HG03342 (cell line): Measurements from ENCODE around the gene WASF3.

Source experiments
- ATAC-seq: cut with Tn5 transposase; IDR thresholded peaks from one replicate; pipeline ENCODE4 v1.9.1; 2021; ENCODE audit warnings: mild to moderate bottlenecking, moderate library complexity; ENCODE audit not compliant: unreplicated experiment

The WASF3 gene

DNA sequence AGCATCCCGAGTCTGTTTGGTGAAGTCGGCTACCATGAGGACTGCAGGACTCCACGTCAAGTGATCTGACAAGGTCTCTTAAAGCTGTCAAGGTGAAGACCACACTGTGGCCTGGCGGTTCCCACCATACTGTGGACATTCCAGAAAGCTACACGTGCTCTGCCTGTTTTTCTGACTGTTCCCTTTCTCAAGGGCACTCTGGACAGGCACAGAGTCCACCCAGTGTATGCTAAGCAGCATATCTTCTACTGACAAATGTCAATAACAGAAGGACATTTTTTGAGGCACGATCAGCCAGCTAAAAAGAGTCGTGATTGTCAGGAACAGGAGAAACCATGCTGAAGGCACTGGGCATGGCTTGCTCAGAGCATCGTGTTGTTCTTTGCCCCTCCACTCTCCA is 12.8 kb upstream of the WASF3 start:
- no peak for ATAC-seq

DNA sequence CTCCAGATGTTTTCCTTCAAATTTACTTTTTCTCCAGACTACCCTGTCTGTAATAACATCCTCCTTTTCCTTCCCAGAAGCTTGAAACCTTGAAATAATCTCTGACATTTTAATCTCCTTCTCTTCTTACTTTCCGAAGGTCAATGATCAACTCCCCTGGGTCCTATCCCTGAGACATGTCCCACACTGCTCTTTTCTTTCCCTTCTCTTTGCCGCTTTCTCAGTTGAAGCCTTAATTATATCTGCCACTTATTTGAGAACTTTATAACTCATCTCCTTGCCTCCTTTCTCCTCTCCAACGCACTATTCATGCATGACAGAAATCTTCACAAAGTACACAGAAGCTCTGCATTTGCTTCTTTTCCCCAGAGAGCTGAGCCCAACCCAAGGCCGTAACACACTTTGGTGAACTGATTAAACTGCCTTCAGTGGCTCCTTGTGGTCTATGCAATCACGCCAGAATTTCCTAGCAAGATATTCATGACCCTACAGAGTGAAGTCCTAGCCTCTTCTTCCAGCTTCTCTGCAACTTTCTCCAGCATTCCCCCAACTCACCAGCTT is 9.2 kb upstream of the WASF3 start:
- no peak for ATAC-seq

DNA sequence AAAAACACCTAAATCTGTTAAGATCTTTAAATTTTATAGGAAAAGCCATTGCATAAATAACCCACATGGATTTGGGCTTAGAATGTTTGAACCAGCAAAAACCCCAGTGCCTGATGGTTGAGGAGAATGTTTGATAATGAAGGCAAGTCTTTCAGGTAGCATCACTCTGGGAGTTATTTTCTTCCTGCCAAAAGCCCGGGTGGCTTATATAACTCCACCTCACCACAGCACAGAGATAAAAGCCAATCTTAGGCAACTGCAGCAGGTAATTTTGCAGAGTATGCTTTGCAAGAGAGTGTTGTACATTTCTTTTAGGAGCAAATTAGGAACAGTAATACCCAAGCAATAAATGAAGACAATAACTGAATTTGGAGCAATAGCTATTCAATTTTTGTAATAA is 7.8 kb upstream of the WASF3 start:
- ATAC-seq = no peak

DNA sequence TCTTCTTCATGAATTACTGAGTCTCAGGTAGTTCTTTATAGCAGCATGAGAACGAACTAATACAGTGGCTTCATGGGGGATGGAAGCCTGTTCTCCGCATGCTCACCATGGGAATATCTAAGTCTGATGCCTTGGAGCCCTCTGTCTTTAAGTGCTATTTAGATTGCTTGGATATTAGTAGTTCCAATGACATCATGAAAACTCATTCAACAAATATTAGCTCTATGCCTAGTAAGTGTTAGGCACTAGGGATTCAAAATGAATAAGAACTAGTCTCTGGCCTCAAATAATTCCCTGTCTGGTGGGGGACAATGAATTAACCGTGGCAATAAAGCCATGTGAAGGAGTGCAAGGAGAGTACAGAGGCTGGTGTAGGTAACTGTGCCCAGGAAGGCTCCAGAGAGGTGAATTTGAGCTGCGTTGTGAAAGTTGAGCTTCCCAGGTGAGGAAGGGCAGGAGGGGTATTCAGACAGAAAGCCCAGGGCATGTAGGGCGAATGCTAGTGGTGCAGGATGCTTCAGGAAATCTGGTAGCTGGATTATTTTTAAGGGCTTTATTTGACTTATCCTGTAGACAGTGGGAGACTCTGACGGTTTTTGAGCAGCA is 6.1 kb upstream of the WASF3 start:
- no peak for ATAC-seq

DNA sequence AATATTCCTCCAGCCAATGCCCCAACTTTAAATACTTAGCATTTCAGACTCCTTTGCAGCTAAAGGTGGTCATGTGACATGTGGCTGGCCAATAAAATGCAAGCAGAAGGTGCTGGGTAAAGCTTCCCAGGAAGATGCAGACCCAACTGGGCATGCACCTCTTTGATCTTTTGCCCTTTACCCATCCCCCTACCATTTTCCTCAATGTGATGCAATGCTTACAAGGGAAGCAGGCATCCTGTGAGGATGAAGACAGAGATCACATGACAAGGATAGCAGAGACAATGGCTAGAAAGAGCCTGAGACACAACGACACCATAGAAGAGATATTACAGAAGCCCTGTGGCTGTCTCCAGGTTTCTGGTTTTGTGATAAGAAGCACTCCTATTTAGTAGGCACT is 2.1 kb upstream of the WASF3 start:
- no peak for ATAC-seq

DNA sequence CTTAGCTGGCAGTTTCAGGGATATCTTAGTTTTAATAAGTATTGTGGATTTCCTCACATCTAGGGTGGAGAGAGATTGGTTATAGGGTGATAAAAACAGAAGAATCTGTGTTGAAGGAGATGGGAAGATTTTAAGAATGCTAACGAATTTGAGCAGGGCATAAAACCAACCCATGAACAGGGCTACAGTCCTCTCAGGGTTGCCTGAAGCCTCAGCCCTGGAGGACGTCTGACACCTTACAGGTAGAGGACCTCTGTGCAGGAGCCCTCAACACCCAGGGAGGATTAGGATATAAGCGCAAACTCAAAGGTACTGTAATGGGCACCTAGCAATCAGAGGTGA is 461 bp upstream of the WASF3 start:
- ATAC-seq = peak; percentile 23

DNA sequence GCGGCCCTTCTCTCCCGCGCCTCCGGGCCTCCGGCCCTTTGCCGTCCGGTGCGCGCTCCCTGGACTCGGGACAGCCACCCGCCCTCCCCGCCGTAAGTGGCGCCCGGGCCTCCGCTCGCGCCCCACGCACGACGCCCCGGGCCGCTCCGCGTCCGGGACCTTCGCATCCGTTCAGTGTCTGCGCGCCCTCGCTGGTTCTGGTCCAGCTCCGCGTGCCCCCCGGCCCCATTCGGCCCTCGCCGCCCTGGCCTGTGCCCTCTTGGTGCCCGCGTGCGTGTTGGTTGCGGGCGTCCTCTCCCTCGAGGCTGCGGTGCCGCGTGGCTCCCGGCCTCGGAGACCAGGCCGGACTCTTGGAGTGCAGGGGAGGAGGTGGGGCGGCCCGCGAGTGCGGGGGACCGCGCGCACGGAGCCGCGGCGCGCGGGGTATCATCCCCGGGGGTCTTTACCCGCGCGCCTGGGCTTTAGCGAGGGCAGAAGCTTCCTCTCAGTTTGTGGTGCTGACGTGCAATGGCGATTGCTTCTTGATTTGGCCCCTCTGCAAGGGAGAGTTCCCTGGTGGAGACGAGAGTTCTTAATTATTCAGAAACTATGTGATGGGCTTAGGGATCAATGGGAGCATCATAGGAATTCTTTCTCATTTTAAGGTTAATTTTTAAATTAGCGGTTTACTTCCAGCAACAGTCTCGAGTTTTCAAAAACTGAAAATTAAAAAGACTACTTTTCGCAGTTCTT is 757 bp downstream of the WASF3 start:
- no peak for ATAC-seq

DNA sequence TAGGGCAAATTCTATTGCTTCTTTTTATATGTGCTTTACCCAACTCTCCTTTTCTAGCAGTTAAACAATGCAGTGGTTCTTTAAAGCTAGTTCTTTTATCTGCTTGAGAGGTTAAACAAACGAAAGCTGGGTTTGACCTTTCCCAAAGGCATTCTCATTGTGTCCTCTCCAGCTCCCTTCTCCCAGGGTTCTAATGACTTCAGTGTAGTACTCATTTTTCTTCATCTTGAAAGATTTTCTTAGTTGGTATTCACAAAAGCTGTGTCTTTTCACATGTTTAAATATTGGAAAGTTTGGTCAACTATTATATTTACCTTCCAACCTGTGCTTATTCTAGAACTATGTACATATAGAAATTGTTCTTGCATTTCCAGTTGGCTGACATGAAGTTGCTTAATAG is 1.5 kb downstream of the WASF3 start:
- no peak for ATAC-seq

DNA sequence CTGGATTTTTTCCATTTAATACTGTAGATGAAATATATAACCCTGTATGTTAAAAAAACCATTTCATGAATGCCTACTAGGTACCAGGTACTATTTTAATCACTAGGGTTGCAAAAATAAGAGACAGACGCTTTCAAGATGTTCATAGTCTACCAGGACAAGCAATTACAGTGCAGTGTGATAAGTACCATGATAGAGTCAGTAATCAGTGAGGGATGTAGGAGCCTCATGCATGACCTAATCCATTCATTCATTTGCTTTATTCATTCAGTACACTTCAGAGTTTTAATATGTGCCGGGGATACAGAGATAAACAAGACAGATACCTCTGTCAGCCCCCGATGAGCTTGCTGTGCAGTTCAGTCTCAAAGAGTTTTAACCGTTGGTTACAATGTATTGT is 3.0 kb downstream of the WASF3 start:
- ATAC-seq = no peak

DNA sequence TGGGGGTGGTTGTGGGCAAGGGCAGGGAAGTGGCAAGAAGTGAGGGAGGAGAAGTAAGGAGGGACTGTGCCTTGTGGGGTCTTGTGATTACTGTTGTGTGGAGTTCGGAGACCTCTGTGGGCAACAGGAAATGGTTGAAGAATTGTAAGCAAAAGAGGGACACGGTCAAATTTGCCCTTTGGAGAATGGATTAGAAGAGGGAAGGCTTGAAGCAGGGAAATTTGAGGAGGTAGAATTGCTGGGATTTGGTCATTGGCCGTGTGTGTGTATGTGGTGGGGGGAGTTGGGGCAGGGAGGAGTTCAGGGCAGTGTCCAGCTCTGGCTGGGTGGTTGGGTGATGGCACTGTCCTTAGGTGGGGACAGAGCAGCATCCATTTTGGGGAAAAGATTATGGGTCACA is 3.6 kb downstream of the WASF3 start:
- no peak for ATAC-seq

DNA sequence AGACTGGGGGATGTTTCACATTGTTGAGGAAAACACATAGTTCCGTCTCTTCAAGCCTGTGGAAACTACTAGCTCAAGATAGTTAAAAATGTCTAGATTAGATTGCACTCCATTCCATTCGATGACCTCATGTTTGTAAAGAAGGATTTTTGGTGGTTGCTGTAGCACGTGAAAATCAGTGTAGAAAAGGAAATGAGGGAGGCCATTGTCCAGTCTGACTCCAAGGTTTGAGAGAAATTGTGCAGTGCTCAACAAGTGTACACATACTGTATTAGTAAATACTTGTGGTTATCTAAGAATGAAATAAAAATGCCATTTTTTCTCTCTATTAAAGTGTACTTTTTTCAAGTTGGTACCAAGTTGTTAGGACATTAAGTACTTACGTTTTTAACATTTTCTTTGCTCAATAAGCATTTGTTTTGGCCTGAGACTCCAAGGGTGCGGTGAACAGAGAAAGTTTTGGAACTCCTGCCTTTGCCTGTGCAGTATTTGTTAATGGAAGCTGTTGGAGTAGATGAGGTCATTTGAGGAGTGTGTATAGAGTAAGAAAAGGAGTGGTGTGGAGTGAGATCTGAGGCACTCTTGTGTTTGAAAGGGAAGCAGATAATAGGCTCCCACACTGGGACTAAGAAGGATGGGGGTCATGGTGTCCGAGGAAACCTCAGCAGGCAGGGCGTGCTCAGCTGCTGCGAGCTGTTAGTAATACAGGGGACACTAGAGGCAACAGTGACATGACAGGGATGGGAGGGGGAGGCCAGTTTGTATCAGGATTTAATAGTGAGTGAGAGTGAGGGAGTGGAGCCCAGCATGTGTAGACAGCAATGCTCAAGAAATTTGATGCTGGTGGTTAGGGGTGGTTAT is 4.4 kb downstream of the WASF3 start:
- no peak for ATAC-seq

DNA sequence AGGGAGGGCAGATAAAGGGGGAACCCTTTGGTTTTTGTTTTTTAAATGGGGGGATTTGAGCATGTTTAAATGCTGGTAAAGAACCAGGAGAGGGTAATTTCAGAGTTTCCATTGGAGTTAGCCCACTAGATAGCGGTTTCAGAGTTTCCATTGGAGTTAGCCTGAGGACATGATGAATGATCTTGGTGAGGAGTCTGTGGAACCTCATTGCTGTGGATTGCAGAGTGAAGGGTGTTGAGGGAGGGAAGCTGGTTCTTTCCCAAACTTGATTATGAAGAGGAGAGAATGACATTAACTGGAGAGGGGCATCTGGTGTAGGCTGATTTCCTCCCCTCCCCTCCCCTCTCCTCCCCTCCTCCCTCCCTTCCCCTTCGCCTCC is 5.0 kb downstream of the WASF3 start:
- ATAC-seq = no peak

DNA sequence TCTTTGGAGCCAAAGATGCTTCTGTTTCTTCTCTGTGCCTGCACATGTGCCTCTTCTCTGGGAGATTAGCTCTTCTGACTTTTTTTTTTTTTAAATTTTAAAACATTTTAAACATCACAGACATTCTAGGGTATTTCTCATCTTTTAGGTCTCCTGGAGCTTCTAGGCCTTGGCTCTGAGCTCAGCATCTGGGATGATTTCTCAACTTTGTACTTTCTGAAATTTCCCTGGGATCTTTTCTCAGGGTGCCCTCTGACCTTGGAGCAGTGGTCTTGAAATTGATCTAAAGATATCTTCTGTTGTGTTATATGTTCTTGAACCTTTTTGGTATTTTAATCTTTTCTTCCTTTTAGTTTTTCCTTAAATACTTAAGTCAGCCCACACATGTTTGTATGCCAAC is 6.2 kb downstream of the WASF3 start:
- no peak for ATAC-seq

DNA sequence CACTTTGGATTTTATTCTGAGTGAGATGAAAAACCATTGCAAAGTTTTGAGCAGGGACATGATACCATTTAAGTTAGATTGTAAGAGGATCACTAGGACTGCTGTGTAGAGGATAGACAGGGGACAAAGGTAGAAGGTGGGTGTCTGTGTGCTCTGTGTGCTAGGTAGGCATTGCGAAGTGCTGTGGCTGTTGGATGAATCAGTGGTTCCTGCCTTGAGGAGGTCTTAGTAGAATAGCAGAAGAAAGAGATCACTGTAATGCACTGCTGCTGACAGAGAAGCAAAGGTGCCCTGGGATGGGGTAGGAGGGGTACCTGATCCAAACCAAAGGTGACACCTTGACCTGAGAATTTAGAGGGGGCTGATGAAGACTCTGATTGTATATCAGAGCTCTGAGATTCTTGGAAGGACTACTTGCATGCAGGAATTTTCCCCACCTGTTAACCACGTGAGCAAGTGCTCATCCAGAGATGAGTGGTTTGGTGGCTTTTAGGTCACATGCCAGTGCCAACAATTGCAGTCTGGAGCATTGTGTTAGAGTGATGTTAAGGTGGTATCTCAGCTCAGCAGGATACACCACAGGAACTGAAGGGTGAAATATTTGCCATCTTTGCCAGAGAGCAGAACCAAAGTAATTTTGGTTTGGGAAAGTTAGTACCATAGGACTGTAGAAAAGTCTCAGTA is 10.8 kb downstream of the WASF3 start:
- no peak for ATAC-seq

DNA sequence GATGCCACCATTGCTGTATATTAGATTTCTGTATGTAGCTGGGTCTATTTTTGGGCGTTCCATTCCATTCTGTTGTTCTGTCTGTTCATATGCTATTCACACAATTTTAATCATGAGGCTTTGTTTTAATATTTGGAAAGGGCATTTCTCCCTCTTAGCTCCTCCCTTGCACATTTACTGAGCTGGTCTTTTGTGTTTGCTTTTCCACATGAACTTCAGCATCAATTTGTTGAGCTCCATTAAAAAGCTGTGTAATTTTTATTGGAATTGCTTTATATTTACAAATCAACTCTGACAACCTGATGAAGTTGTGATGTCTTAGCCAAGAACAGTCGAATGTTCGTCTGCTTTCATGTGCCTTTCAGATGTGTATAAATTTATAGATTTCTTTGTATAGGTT is 14.0 kb downstream of the WASF3 start:
- ATAC-seq = no peak

DNA sequence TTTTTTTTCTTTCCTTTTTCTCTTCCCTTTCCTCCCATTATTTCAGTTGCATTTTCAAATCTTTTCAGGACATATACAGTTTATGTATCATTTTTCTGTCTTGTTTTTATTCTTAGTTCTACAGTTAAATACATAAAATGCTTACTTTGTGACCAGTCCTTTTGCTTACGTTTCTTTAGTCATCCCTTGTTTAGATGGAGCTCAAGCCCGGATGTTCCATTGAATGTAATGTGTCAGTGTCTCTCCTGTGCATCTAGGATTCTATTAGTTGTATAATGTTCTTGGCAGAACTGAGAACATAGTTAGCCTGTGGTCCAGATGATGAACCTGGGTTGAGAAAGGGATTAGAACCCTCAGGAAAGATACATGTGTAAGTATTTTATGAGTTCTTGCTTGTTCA is 17.8 kb downstream of the WASF3 start:
- no peak for ATAC-seq

DNA sequence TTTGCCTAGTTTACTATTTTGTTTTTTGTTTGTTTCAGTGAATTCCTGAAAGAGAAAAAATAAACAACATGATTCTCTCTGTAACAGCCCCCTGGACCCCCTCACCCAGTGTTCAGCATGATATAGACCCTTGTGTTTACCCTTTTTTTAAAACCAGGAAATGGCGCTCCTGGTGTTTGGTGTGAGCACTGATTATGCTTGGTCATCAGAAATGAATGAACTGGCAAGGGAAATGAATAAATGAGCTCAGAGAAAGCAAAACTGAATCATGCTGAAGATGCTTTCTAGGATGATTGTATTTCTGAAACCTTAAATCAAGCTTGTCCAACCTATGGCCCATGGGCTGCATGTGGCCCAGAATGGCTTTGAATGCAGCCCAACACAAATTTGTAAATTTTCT is 22.1 kb downstream of the WASF3 start:
- ATAC-seq = no peak

DNA sequence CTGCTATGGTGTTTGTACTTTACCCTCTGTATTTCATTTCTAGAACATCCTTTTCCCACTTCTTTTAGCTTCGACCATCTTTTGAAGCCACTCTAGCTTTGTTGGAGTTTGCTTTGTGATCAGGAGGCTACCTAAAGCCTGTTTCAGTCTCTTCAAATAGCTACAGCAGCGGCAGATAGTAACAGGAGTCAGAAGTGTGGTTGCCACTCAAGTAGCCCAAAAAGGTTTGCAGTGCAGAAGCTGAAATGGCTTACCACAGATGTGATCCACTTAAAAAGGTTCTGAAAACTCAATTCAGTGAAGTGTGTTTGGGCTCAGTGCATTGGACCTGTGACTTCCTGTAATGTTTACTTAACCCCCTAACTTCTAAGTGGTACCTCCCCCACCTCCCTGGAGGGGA is 26.2 kb downstream of the WASF3 start:
- ATAC-seq = no peak

DNA sequence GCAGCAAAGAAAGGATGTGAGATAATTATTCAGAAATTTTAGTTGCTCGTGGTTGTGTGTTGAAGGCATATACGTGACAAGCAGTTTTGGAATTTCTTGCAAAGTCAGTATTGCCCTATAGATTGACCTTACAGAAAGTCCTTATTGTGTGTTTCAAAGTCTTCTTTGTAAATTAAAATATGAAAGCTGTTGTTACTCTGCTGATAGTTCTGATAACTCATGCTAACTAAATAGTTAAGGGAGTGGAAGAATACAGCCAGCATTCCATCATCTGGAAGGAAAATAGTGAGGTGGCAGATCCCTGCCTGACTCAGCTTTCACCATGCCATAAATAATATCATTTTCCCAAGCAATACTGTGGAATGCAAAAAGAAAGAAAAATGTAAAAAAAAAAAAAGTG is 27.2 kb downstream of the WASF3 start:
- ATAC-seq = no peak

DNA sequence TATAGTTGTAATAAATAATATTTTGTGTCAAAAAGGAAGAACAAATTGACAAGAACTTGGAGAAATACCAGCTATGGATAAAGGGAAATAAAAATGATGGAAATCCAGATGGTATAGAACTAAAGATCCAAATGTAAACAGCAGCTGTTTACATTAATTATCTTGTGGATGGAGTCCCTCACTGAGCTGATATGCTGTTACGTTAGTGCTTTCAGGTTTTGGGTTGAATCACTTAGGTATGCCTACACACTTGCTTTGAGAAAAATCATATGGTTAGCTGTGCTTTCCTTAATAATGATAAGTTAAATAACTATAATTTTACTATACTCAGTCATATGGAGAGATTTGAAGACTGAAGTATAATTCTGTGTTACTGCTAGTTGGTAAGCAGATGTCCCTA is 27.7 kb downstream of the WASF3 start:
- ATAC-seq = no peak

DNA sequence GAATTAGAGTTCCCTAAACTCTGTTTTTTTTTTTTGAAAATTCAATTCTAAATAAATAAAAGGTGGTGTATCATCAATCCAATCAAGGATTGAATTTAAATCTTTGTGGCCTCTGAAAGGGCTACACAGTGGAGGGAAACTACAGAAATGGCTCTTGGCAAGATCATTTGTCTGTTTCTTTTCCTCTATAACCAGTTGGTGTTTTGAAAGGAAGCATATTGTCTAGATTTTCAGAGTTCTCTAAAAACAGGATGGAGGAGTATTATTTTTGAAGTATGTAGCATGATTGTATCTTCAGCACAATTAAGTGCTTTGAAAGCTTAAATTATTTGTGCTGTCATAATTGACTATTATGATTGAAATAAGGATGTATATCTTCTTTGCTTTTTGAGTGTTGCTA is 29.8 kb downstream of the WASF3 start:
- ATAC-seq = no peak
